SIG-M5 (cell line): Measurements from ENCODE around the gene CELSR1.

ENCODE experiments used
- DNase-seq: peaks from one replicate; lab custom pipeline; 2025; lab: John Stamatoyannopoulos, UW

Gene CELSR1

DNA sequence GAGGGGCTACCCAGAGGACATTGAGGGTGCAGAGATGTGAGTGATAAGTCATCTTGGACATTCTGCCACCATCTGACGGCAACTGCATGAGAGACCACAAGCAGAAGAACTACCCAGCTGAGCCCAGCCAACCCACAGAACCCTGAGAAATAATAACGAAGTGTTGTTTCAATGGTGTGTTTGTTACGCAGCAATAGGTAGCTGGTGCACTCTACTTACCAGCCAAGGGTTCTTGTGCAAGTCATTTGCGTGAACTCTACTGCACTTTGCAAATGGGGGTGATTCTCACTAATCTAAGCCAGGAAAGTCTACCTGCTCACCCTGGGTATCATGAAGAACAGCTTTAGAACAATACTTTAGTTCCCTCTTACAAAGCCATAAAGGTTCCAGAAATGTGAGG is 15.8 kb upstream of the CELSR1 start:
- DNase-seq = no peak

DNA sequence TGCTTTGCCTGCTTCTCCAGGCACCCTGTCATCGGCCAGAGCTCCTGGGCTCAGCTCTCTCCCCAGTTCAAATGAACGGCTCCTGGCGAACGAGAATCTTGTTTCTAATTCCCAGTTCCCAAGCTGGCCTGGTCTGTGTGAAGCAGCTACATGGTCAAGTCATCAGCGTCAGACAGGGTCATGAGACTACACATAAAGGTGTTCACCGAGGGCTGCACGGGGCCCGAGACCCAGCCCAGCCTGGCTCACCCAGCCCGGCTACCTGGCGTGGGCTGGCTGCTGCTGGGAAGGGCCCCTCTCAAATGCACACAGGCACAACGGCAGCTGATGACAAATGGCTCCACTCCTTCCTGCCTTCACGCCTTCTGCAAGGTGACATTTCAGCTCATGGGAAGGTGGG is 14.6 kb upstream of the CELSR1 start:
- no peak for DNase-seq

DNA sequence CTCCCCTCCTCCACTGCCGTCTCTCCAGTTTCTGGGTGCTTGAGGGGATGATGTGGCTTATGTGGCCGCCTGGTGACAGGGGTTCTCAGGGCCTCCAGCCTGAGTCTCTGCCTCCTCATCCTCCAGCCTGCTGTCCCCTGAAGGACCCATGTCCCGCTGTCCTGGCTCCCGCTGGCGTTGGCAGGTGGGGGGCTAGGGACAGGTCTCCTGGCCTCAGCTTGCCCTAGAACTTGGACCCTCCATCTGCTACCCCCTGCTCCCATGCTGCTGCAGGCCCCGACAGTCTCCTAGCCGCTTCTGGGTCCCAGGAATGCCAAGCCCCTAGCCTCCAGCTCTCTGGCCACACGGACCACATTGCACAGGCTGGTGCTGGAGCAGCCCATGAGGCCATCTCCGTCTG is 13.9 kb upstream of the CELSR1 start:
- DNase-seq = no peak

- DNase-seq = no peak
Observed at GRCh38 chr22:46549971-46550641, 12.7 kb upstream of the CELSR1 start.

- DNase-seq = no peak
Observed at GRCh38 chr22:46549563-46549840, 12.1 kb upstream of the CELSR1 start.

- DNase-seq = no peak
Observed at GRCh38 chr22:46547883-46548244, 10.4 kb upstream of the CELSR1 start.

DNA sequence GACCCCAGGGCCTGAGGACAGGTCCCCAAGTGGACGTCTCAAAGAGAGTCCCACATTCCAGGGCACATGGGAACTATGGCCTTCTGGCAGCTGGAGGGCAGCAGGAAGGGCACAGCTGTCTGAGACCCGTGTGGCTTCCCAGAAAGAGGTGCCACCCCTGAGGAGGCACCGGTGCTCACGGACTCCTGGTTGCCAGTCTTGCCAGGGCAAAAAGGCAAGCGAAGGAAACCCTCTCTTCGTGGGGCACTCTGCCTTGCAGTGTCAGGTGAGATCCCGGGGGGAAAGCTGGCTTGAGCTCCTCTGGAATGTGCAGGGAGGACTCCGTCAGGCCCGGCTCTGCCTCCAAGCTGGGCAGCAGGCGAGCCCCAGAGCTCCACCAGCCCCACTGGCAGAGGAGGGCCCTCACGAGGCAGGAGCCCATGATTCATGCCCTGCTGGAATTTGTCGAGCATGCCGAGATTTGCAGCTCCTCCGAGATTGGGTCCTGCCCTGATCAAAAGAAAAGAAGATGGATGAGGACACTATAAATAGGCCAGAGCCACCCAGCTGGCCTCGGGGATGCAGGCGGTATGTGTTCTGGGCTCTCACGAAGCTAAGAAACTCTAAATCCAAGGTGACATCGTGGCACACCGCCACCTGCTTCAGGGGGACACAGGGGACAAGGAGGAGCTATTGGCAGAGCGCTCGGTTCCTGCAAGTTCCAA is 9.9 kb upstream of the CELSR1 start:
- no peak for DNase-seq

- DNase-seq = no peak
Observed at GRCh38 chr22:46546466-46547178, 9.2 kb upstream of the CELSR1 start.

DNA sequence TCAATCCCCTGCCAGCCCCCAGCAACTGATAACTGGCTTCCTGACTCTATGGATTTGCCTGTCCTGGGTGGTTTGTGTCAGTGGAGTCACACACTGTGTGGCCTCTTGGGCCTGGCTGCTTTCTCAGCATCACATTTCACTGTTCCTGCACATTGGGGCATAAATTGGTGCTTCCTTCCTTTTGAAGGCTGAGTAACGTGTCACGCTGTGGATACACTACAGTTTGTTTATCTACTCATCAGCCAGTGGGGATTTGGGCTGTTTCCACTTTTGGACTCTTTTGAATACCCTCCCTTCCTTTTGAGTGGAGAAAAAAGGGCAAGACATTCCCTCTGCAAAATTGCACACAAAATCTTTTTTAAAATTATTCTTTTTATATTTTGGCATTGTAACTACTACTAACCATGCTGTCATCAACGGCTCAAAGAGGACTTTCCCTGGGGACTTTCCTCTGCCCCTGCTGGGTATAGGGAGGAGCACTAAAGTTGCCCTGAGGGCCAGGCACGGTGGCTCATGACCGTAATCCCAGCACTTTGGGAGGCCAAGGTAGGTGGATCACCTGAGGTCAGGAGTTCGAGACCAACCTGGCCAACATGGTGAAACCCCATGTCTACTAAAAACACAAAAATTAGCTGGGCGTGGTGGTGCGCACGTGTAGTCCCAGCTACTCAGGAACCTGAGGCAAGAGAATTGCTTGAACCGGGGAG is 7.8 kb upstream of the CELSR1 start:
- DNase-seq = no peak

- DNase-seq = no peak
Observed at GRCh38 chr22:46542011-46542985, 4.9 kb upstream of the CELSR1 start.

DNA sequence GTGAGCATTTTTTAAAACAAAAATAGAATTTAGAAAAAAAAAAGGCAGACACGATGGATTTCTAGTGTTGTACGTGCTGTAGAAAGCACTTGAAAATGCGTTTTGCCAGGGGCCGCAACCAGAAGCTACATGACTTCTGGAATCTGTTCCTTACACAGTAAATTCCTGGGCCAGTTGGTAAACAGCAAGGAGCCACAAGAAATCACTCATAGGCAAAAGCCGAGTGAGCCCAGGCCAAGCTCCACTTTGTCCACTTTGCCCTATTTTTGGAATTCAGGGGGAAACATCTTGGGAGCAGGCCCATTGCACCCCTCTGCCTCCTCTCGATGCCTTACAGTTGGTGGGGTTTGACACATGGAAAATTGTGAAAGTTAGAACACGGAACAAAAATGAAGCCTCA is 4.1 kb upstream of the CELSR1 start:
- no peak for DNase-seq

DNA sequence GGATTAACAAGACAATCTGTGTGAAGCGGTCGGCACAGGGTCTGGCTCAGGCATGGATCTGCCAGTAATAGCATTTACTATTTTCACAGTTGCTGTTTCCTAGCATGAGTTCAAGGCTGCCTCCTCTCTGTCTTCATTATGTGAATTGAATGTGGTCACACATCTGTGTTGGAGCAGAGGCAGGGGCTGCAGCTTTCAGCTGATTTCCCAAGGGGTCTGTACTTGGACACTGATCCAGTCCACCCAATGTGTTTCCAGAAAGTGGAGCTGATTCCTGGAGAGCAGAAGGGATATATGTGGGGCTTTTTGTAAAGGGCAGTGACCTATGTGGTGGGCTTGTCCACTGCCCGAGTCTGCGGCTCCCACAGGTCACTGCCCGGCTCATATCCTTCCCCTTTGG is 3.5 kb upstream of the CELSR1 start:
- DNase-seq = no peak

GRCh38 chr22:46539169-46539568 is 1.7 kb upstream of the CELSR1 start:
- no peak for DNase-seq

DNA sequence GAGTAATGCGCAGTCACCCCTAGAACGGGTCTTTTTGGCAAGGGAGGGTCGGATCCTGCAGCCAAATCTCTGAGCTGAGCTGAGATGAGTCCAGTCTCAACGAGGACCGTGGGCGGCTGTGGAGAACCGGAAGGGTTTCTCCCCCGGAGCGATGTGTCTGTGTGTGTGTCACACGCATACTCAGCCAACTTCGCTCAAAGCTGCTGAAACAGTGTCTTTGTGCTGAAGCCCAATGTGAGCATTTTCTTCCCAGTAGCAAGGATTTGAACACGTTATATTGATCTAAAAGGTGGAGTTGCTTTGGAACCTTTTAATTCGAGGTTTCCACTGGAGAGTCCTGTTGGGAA is 1.4 kb upstream of the CELSR1 start:
- DNase-seq = no peak

DNA sequence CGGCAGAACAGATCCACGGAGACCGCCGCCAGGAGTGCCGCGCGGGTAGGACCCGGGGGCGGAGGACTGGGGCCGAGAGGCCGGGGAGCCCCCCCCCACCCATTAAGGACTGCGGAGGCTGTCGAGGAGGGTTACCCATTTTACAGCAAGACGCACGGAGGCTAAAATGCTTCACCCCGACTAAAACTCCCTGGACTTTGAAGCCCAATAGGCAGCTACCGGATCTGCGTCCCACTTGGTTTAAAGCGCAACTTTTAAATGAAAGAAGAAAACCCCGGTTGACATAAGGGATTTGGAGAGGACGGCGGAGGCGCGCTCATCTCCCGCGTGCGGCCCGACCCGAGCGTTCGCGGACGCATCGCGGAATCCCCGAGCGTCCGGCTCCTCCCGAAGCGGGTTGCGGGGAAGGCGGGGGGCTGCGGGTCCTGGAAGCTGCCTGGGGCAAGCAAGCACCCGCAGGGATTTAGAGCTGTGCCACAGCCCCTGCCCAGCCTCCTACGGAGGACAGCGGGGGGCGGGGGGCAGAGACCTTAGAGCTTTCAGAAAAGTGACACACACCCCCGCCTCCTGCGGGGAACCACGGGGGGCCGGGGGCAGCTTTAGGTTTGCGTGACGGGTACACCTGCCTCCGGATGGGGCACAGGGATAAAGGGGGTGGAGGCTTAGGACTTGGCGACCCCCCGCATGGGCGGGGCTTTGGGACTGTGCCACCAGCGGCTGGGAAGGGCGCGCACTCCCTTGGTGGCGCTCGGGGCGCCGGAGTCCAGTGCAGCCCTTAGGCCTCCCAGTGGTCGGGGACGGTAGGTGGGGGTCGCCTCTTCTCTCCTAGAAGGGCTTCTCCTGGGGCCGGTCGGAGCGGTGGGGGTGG is 760 bp upstream of the CELSR1 start:
- DNase-seq = no peak

GRCh38 chr22:46536537-46537224 is 739 bp downstream of the CELSR1 start:
- no peak for DNase-seq

DNA sequence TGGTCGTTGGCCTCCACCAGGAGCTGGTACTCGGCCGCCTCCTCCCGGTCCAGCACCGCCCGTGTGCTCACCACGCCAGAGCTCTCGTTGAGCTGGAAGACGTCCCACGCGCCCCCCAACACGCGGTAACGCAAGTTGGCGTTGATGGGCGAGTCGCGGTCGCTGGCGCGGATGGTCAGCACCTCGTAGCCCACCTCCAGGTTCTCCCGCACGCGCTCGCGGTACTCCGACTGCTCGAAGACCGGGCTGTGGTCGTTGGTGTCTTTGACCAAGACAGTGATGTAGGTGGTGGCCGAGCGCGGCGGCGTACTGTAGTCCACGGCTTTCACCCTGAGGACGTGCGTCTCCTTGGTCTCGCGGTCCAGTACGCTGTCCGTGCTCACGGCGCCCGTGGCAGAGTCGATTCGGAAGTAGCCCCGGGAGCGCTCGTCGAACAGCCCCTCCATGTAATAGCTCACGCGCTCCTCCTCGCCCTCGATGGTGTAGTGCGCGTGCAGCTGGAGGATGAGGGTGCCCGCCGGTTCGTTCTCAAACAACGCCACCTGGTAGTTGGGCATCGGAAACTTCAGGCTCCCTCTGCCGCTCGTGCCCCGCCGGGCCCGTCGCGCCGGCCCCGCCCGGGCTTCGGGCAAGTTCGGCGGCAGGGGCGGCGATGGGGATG is 1.4 kb downstream of the CELSR1 start:
- DNase-seq = no peak

- DNase-seq = no peak
Observed at GRCh38 chr22:46534901-46535630, 2.4 kb downstream of the CELSR1 start.

- no peak for DNase-seq
Observed at GRCh38 chr22:46534177-46534776, 3.1 kb downstream of the CELSR1 start.
